ENCODE measurements around the gene MRPS10. TPM values are rescaled to one million over a fixed set of nuclear protein-coding genes. Genes with fewer than 3 reads are reported as not detected.

The MRPS10 gene
- polyA plus RNA-seq, 1 of the 3 experiments (the other 2 are of a cell fraction), result 29.8 TPM

DNA sequence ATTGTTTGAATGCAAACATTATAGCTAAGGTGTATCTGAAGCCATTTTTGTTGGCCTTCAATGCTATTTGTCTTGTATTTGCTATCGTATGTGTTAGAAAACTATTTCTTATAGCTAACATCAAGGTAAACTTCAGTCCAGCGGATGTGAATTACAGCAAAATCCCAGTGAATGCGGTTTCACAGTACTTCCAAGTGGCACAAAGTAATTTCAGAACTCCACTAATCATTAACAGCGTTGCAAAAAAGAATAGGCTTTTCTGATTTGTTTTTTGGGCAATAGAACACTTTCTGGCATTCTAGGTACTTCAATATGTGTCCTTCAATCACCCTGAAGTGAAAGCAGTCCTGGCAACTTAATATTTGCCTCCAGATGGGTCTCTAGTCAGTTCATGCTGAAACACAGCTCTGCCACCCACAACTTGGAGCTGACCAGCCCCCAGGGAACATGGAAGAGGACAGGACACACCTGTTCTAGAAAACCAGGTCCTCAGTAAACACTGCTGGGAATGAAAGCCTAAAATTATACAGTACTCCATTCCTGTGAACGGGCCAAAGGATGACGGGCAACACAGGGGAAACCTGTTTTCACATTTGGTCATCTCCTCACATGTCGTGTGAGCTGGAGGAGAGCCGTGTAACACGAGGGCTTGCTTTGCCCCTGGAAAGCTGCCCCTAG, 9.7 kb upstream of the MRPS10 start:
- H2AFZ ChIP-seq (ENCODE audit: low read depth), result no peak overlapping the region
- no peak for DNase-seq
- ChIA-PET CTCF (interaction anchor here (1.2 to 1.5 kb wide), 2 partner anchors 10 to 13 kb away, joined by 4 to 6 read pairs; no protein-coding TSS in a partner anchor), POLR2A (no interaction called here)
- peak overlapping the region; percentile 53 to 85; a peak in 3 of 4 replicates for H3K27ac ChIP-seq (ENCODE audit: low read depth in 2 of 2, low read length in 1 of 2)
- H3K79me2 ChIP-seq (ENCODE audit: insufficient read depth), result no peaks in the 10 kb centered on the region
- no peak overlapping the region for H3K4me3 ChIP-seq (ENCODE audit: low read depth in 2 of 2, low read length in 1 of 2)
- H3K9ac ChIP-seq, result peak overlapping the region; percentile 55; the same call in 1 of the 2 replicates
- H3K4me1 ChIP-seq (ENCODE audit: control insufficient read depth in 1 of 2, insufficient read depth in 2 of 2, low read depth in 1 of 2, low read length in 1 of 2), result peaks cover 5 to 21% of the 10 kb centered on the region in 2 experiments
- H3F3A ChIP-seq (replicated peaks; ENCODE audit: insufficient read depth), result peaks cover 25% of the 10 kb centered on the region
- peak overlapping the region; percentile 77 for H3K4me2 ChIP-seq
- no peaks in the 10 kb centered on the region for H3K9me2 ChIP-seq
- no peaks in the 10 kb centered on the region for H4K20me1 ChIP-seq (ENCODE audit: insufficient read depth)
- TF ChIP-seq, protein P1, sequence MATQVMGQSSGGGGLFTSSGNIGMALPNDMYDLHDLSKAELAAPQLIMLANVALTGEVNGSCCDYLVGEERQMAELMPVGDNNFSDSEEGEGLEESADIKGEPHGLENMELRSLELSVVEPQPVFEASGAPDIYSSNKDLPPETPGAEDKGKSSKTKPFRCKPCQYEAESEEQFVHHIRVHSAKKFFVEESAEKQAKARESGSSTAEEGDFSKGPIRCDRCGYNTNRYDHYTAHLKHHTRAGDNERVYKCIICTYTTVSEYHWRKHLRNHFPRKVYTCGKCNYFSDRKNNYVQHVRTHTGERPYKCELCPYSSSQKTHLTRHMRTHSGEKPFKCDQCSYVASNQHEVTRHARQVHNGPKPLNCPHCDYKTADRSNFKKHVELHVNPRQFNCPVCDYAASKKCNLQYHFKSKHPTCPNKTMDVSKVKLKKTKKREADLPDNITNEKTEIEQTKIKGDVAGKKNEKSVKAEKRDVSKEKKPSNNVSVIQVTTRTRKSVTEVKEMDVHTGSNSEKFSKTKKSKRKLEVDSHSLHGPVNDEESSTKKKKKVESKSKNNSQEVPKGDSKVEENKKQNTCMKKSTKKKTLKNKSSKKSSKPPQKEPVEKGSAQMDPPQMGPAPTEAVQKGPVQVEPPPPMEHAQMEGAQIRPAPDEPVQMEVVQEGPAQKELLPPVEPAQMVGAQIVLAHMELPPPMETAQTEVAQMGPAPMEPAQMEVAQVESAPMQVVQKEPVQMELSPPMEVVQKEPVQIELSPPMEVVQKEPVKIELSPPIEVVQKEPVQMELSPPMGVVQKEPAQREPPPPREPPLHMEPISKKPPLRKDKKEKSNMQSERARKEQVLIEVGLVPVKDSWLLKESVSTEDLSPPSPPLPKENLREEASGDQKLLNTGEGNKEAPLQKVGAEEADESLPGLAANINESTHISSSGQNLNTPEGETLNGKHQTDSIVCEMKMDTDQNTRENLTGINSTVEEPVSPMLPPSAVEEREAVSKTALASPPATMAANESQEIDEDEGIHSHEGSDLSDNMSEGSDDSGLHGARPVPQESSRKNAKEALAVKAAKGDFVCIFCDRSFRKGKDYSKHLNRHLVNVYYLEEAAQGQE (IDR thresholded peaks at IDR 0.05; ENCODE audit: low read depth, low read length), result no peak
- TF ChIP-seq GABPA (IDR thresholded peaks at IDR 0.05; ENCODE audit: low read depth), result no peak
- TF ChIP-seq CTCF (IDR thresholded peaks at IDR 0.05), result no peak
- TF ChIP-seq POLR2AphosphoS5 (IDR thresholded peaks at IDR 0.05; ENCODE audit: low read depth, low read length), result no peak
- no peak for TF ChIP-seq MXI1 (IDR thresholded peaks at IDR 0.05; ENCODE audit: low read depth, low read length)
- no peak for TF ChIP-seq TAF1 (IDR thresholded peaks at IDR 0.05; ENCODE audit: borderline replicate concordance, low read depth, low read length)
- no peak for TF ChIP-seq RCOR1 (IDR thresholded peaks at IDR 0.05; ENCODE audit: low read length)
- no peak for TF ChIP-seq TEAD4 (IDR thresholded peaks at IDR 0.05; ENCODE audit: borderline replicate concordance, insufficient read depth)
- no peak for TF ChIP-seq YY1 (IDR thresholded peaks at IDR 0.05; ENCODE audit: low read depth)
- TF ChIP-seq TCF12 (IDR thresholded peaks at IDR 0.05), result no peak
- TF ChIP-seq RAD21 (IDR thresholded peaks at IDR 0.05; ENCODE audit: low read length), result no peak
- no peak for TF ChIP-seq SMC3 (IDR thresholded peaks at IDR 0.05; ENCODE audit: low read depth, low read length)
- TF ChIP-seq MEF2A (IDR thresholded peaks at IDR 0.05; ENCODE audit: borderline replicate concordance, low read depth), result no peak
- H3K27me3 ChIP-seq (ENCODE audit: insufficient read depth), result no peaks in the 10 kb centered on the region
- 88% methylated on average over 9 of the region's 9 CpGs for WGBS (ENCODE audit: low lambda C conversion rate)
- H3K36me3 ChIP-seq (replicated peaks in 1 of 2; ENCODE audit: control insufficient read depth in 1 of 2, insufficient read depth in 2 of 2, low read length in 1 of 2), result peaks cover 7 to 11% of the 10 kb centered on the region in 2 experiments
- no peaks in the 10 kb centered on the region for H3K9me3 ChIP-seq

Measured in SK-N-SH (cell line).